22Rv1 (cell line): ENCODE results near the gene CCDC154.

Experiments used
- ZFX ChIP-seq: fragments of 450-650 bp; IDR thresholded peaks from 2 replicates; pipeline ENCODE4 v1.6.1; 2017; ENCODE audit warnings: antibody characterized with exemption, borderline replicate concordance
- TF ChIP-seq, protein P1 (sequence below): fragments of 450-650 bp; IDR thresholded peaks from 2 replicates; pipeline ENCODE4 v1.5.1; 2017; ENCODE audit warnings: mild to moderate bottlenecking

DNA sequence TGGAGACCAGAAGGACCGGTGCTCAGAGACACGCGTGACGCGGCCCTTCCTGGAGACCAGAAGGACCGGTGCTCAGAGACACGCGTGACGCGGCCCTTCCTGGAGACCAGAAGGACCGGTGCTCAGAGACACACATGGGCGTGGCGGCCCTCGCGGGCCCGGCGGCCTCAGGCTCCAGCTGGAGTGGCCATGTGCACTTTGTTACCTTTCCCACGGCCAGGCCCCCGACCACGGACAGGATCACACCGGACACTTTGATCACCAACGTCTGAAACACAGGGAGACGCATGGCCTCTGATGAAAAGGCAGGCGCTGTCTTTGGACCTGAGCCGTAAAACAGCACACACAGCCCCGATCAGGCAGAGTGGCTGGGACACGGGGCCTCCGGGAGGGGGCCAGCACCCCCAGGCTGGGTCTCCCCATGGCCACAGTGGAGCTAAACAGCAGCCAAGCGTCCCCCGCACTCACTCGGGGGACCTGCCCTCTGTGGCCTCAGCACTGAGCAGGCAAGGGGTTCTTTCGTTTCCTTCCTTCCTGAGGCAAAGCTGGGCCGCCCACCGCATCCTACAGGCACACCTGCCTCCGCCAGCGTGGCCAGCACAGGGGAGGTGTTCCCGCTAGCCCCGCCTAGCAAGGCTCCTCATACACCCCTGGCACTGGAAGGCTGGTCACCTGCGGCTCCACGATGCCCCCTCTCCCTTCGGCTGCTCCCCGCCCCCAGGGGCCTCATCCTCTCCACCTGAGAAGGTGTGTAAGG, 13.3 kb upstream of the CCDC154 start:
- TF ChIP-seq, protein P1, sequence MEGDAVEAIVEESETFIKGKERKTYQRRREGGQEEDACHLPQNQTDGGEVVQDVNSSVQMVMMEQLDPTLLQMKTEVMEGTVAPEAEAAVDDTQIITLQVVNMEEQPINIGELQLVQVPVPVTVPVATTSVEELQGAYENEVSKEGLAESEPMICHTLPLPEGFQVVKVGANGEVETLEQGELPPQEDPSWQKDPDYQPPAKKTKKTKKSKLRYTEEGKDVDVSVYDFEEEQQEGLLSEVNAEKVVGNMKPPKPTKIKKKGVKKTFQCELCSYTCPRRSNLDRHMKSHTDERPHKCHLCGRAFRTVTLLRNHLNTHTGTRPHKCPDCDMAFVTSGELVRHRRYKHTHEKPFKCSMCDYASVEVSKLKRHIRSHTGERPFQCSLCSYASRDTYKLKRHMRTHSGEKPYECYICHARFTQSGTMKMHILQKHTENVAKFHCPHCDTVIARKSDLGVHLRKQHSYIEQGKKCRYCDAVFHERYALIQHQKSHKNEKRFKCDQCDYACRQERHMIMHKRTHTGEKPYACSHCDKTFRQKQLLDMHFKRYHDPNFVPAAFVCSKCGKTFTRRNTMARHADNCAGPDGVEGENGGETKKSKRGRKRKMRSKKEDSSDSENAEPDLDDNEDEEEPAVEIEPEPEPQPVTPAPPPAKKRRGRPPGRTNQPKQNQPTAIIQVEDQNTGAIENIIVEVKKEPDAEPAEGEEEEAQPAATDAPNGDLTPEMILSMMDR: no peak
- no peak for TF ChIP-seq ZFX
